Activated CD4-positive, alpha-beta T cell treated with anti-CD3 and anti-CD28 coated beads, Interleukin-2, Interleukin-6, amounts not matched to agents 100 ng/mL and 50 ng/mL, durations not matched to agents 16 hours and 8 hours (primary cell): Measurements from ENCODE around the gene APOA5.
"Not testable (repeated sequence)": the region's sequence is repeated elsewhere in the genome, so short reads cannot be mapped to it uniquely, and the experiment has no call there.

Experiments
- DNase-seq: peaks from one replicate; pipeline ENCODE4 v3.0.0-alpha.2; 2020

APOA5 gene

DNA sequence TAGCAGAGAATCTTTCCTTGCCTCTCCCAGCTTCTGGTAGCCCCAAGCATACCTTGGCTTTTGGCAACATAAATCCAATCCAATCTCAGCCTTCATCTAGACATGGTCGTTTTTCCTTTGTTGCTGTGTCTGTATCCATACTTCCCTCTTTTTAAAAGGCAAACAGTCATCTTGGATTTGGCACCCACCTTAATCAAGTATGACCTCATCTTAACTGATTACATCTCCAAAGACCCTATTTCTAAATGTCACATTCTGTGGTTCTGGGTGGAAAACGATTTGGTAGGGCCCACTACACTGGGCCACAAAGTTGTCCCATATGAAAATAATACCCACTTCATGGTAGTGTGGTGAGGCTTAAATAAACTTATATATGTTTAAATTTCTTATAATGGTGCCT is 19.7 kb downstream of the APOA5 start:
- no peak for DNase-seq

DNA sequence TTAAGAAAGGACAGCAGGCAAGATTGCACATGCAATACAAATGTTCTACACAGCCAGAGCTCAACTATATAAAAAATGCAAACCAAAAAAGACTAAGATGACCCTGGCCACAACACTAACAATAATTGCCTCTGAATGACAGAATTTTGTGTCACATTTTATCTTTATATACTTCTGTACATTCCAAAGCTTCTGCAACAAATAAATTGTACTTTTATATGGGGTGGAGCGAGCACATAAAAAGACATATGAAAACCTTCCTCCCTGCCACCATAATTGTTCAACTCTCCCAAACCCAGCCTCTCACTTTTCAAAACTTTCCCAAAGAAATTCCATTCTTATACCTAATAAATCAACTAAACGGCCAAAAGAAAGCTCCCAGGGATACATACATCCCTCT is 29.5 kb downstream of the APOA5 start:
- DNase-seq: no peak

DNA sequence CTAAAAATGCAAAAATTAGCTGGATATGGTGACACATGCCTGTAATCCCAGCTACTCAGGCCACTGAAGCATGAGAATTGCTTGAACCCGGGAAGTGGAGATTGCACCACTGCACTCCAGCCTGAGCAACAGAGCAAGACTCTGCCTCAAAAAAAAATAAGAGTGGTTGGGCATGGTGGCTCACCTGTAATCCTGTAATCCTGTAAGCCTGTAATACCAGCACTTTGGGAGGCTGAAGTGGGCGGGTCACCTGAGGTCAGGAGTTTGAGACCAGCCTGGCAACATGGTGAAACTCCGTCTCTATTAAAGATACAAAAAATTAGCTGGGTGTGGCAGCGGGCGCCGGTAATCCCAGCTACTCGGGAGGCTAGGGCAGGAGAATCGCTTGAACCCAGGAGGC is 35.6 kb downstream of the APOA5 start:
- not testable (repeated sequence) for DNase-seq

DNA sequence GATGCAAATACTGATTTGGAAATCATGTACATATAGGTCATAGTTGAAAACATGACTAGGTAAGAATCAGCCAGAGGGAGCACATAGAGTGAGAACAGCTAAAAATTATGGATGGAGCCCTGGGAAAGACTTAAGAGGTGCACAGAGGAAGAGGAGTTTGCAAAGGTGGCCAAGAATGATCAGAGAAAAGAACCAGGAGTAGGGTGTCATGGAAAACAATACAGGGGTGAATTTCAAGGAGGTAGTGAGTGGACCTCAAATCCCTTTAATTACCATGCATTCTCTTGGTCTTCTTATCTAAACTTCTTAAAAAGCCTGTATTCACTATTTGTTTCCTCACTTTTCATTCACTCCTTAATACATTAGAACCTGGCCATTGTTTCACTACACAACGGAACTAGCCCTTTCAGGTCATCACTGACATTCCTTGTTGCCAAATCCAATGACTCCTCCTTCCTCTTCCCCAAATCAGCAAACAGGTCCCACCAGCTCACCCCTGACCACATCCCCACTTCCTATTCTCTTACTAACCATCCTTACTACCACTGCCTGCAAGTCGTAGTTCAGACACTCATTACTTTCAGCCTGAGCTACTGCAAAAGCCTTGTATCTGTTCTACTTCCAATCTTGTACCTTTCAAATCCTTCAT is 41.5 kb downstream of the APOA5 start:
- DNase-seq: no peak

DNA sequence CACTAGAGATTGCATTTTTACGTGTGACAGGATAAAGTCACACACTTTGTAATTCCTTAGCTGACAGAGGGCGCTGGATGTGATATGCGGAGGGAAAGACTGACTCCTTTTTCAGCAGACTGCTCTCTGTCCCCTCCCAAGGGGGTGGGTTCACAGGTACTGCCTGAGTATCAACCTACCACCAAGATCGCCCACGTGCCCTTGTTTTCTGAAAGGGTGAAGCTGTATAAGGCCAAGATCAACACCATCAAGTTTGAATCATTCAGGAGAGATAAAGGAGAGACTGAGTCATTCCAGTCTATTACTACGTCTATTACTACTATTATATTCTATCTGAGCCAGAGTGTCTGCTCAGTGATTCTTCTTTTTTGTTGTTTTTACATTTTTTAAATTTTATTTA is 49.6 kb downstream of the APOA5 start:
- DNase-seq: no peak

DNA sequence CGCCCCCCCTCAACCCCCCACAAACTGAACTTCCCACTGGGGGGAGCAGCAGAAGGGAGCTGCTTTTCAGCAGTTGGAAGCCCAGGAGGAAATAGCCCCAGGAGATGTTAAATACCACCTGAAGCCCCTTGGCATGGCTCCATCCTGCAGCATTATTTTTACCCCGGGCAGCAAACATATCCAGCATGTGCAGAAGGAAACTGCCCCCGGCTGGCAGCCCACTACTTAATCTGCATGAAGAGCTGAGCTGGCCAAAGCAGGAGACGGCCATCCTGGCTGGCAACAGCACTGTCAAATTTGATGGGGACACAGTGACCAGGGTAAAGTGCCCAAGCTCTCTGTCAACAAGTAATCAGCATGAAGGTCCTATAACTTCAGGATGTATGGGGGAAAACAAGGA is 50.9 kb downstream of the APOA5 start:
- DNase-seq: no peak
